H9 (cell line): Measurements from ENCODE around the gene IGSF9. TPM values are rescaled to one million over a fixed set of nuclear protein-coding genes. Genes with fewer than 3 reads are reported as not detected.

ENCODE experiments used
- DNase-seq: peaks from one replicate; pipeline ENCODE4 v3.0.0-alpha.2; 2017
- H2AFZ ChIP-seq: one replicate; pipeline ENCODE4 v1.6.1; 2013; ENCODE audit warnings: mild to moderate bottlenecking, low read length, control low read depth, moderate library complexity
- H2AK5ac ChIP-seq: 2 replicates; pipeline ENCODE4 v1.6.1; 2013; ENCODE audit warnings: low read length, control low read depth, mixed read lengths; ENCODE audit not compliant: insufficient read length
- H2BK120ac ChIP-seq: one replicate; pipeline ENCODE4 v1.6.1; 2013; ENCODE audit warnings: low read depth, mild to moderate bottlenecking, low read length, control low read depth, inconsistent platforms; ENCODE audit not compliant: poor library complexity, severe bottlenecking
- H2BK12ac ChIP-seq: 2 replicates; pipeline ENCODE4 v1.6.1; 2013; ENCODE audit warnings: low read length, control low read depth, mixed read lengths, low read depth; ENCODE audit not compliant: insufficient read length
- H2BK15ac ChIP-seq: 2 replicates; pipeline ENCODE4 v1.6.1; 2013; ENCODE audit warnings: low read depth, low read length, control low read depth
- H2BK20ac ChIP-seq: one replicate; pipeline ENCODE4 v1.6.1; 2013; ENCODE audit warnings: low read depth, mild to moderate bottlenecking, low read length, control low read depth, inconsistent platforms; ENCODE audit not compliant: poor library complexity, severe bottlenecking
- H2BK5ac ChIP-seq: 2 replicates; pipeline ENCODE4 v1.6.1; 2013; ENCODE audit warnings: low read length, control low read depth, mixed read lengths; ENCODE audit not compliant: insufficient read length
- H3K14ac ChIP-seq: 2 replicates; pipeline ENCODE4 v1.6.1; 2013; ENCODE audit warnings: low read length, control low read depth; ENCODE audit not compliant: insufficient read depth
- H3K18ac ChIP-seq: 2 replicates; pipeline ENCODE4 v1.6.1; 2013; ENCODE audit warnings: low read depth, mild to moderate bottlenecking, mixed read lengths, low read length, control low read depth; ENCODE audit not compliant: insufficient read length
- H3K23ac ChIP-seq: 2 replicates; pipeline ENCODE4 v1.6.1; 2013; ENCODE audit warnings: low read length, control low read depth, mixed read lengths, low read depth; ENCODE audit not compliant: insufficient read length
- H3K23me2 ChIP-seq: 2 replicates; pipeline ENCODE4 v1.6.1; 2013; ENCODE audit warnings: low read depth, mild to moderate bottlenecking, mixed read lengths, low read length, control low read depth; ENCODE audit not compliant: insufficient read length, poor library complexity, severe bottlenecking
- H3K27ac ChIP-seq: 2 replicates; pipeline ENCODE4 v1.5.1; 2013; ENCODE audit warnings: low read length, control low read depth, mixed read lengths, low read depth; ENCODE audit not compliant: insufficient read length
- H3K27me3 ChIP-seq: 2 replicates; pipeline ENCODE4 v1.6.1; 2013; ENCODE audit warnings: low read length, control low read depth, inconsistent platforms; ENCODE audit not compliant: insufficient read depth
- H3K4ac ChIP-seq: 2 replicates; pipeline ENCODE4 v1.6.1; 2013; ENCODE audit warnings: low read depth, mild to moderate bottlenecking, control low read depth, inconsistent platforms, low read length, moderate library complexity
- H3K4me1 ChIP-seq: 2 replicates; pipeline ENCODE4 v1.6.1; 2013; ENCODE audit warnings: low read length, control low read depth, inconsistent platforms; ENCODE audit not compliant: insufficient read depth
- H3K4me2 ChIP-seq: 2 replicates; pipeline ENCODE4 v1.6.1; 2013; ENCODE audit warnings: low read length, control low read depth, mixed read lengths; ENCODE audit not compliant: insufficient read length, insufficient read depth
- H3K56ac ChIP-seq: 2 replicates; pipeline ENCODE4 v1.6.1; 2013; ENCODE audit warnings: low read depth, mild to moderate bottlenecking, mixed read lengths, low read length, control low read depth; ENCODE audit not compliant: insufficient read length
- H3K79me1 ChIP-seq: 2 replicates; pipeline ENCODE4 v1.6.1; 2013; ENCODE audit warnings: low read depth, mild to moderate bottlenecking, moderate library complexity, low read length, control low read depth, inconsistent platforms; ENCODE audit not compliant: insufficient read depth, poor library complexity, severe bottlenecking
- H3K79me2 ChIP-seq: 2 replicates; pipeline ENCODE4 v1.6.1; 2013; ENCODE audit warnings: low read length, control low read depth, inconsistent platforms; ENCODE audit not compliant: insufficient read depth
- H3K9ac ChIP-seq: 2 replicates; pipeline ENCODE4 v1.6.1; 2013; ENCODE audit warnings: low read length, control low read depth, mixed read lengths; ENCODE audit not compliant: insufficient read length; ENCODE audit errors: extremely low read depth
- H3K9me3 ChIP-seq: one replicate; pipeline ENCODE4 v1.6.1; 2013; ENCODE audit warnings: low read depth, low read length, inconsistent platforms; ENCODE audit not compliant: control insufficient read depth
- H3T11ph ChIP-seq: one replicate; pipeline ENCODE4 v1.6.1; 2013; ENCODE audit warnings: mild to moderate bottlenecking, low read length, control low read depth, inconsistent platforms
- H4K20me1 ChIP-seq: one replicate; pipeline ENCODE4 v1.6.1; 2013; ENCODE audit not compliant: control insufficient read depth, insufficient read length, insufficient read depth
- H4K5ac ChIP-seq: 2 replicates; pipeline ENCODE4 v1.6.1; 2013; ENCODE audit warnings: low read depth, mild to moderate bottlenecking, mixed read lengths, low read length, control low read depth; ENCODE audit not compliant: insufficient read length
- H4K8ac ChIP-seq: replicated peaks from 2 replicates; pipeline ENCODE4 v1.6.1; 2013; ENCODE audit warnings: low read length, control low read depth, mixed read lengths, low read depth; ENCODE audit not compliant: insufficient read length
- H4K91ac ChIP-seq: 2 replicates; pipeline ENCODE4 v1.6.1; 2013; ENCODE audit warnings: low read depth, mild to moderate bottlenecking, moderate library complexity, mixed read lengths, low read length, control low read depth; ENCODE audit not compliant: insufficient read length
- H3K27ac Mint-ChIP-seq, 3 experiments: 2 replicates in 2 of 3; 3 replicates in 1 of 3; pipeline ENCODE4 v1.8.0; 2020 to 2021; ENCODE audit warnings: mixed read lengths in 3 of 3, mild to moderate bottlenecking in 1 of 3, moderate library complexity in 1 of 3
- H3K27me3 Mint-ChIP-seq: 2 replicates; pipeline ENCODE4 v1.8.0; 2021; ENCODE audit warnings: low read depth, mild to moderate bottlenecking, moderate library complexity, mixed read lengths
- H3K36me3 Mint-ChIP-seq, 3 experiments: 2 replicates in 2 of 3; 3 replicates in 1 of 3; pipeline ENCODE4 v1.8.0; 2020 to 2021; ENCODE audit warnings: low read depth in 3 of 3, mixed read lengths in 3 of 3; ENCODE audit not compliant: insufficient read depth in 1 of 3
- H3K4me1 Mint-ChIP-seq, 2 experiments: 2 replicates each; pipeline ENCODE4 v1.8.0; 2020; ENCODE audit warnings: mixed read lengths in 2 of 2
- H3K4me3 Mint-ChIP-seq, 2 experiments: 2 replicates in 1 of 2; 3 replicates in 1 of 2; pipeline ENCODE4 v1.8.0; 2020 to 2021; ENCODE audit warnings: mild to moderate bottlenecking in 2 of 2, mixed read lengths in 2 of 2, moderate library complexity in 1 of 2
- H3K9me3 Mint-ChIP-seq, 2 experiments: 2 replicates in 1 of 2; 3 replicates in 1 of 2; pipeline ENCODE4 v1.8.0; 2020; ENCODE audit warnings: mild to moderate bottlenecking in 2 of 2, mixed read lengths in 2 of 2, moderate library complexity in 1 of 2
- CTCF ChIP-seq: fragments of 200-600 bp; sonication (generic); conservative IDR thresholded peaks from 3 replicates; pipeline ENCODE4 v1.8.0; 2021; ENCODE audit warnings: antibody characterized with exemption, mild to moderate bottlenecking
- WGBS: extraction: QIAGEN DNeasy Blood & Tissue Kit; methylation state at CpG from one replicate; pipeline ENCODE4 v1.1.7; 2013; ENCODE audit warnings: missing lambda C conversion rate, low lambda C conversion rate, mixed read lengths; ENCODE audit not compliant: insufficient read length; ENCODE audit errors: extremely low coverage; 5-methylcytosine and 5-hydroxymethylcytosine counted together
- total RNA-seq: library from RNA; stranded (reverse); gene quantifications from 2 replicates; pipeline ENCODE4 v1.2.1, GENCODE V29; 2021

IGSF9 gene
- total RNA-seq, 1 experiment from 2014 or later, result 11.3 TPM

DNA sequence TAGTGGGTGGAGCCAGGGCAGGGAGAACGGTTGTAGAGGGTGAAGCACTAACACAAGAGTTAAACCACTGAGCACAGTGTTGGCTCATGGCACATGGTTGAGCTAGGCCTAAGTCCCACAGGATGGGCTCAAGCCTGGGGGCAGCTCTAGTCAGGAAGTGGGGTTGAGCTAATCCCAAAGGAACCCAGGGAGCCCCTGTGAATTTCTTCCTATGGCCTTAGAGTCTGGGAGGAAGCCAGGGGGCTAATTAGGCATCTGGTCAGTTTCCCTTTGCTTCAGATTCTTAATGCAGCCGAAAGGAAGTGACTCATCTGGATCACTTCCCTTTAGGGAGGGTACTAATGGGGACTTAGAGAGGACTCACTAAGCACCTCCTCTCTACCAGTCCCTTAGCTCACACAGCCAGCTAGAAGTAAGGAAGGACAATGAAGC is 55.6 kb downstream of the IGSF9 start:
- Histone ChIP-seq H4K20me1 (no peaks in the 10 kb centered on the region), H3K79me2 (no peaks in the 10 kb centered on the region), H2BK15ac (no peak overlapping the region), H2AK5ac (no peak overlapping the region), H2BK120ac (no peak overlapping the region), H3K14ac (no peak overlapping the region), H2AFZ (no peak overlapping the region), H3K23me2 (no peaks in the 10 kb centered on the region), H3K27ac (no peak overlapping the region), H4K91ac (no peak overlapping the region), H3K56ac (no peak overlapping the region), H3T11ph (no peak overlapping the region), H3K23ac (no peak overlapping the region), H3K4me2 (no peak overlapping the region), H3K18ac (no peak overlapping the region), H3K79me1 (no peaks in the 10 kb centered on the region), H2BK5ac (no peak overlapping the region), H4K5ac (no peak overlapping the region), H4K8ac (no peak overlapping the region), H3K27me3 (no peaks in the 10 kb centered on the region), H2BK20ac (no peak overlapping the region), H3K9me3 (no peaks in the 10 kb centered on the region), H3K4ac (no peak overlapping the region), H2BK12ac (no peak overlapping the region), H3K4me1 (no peaks in the 10 kb centered on the region), H3K9ac (no peak overlapping the region)
- TF ChIP-seq CTCF, result no peak
- Mint-ChIP-seq H3K9me3 (no peaks in the 10 kb centered on the region), H3K27me3 (peaks cover 2% of the 10 kb centered on the region; the same call in 1 of the 2 replicates), H3K4me1 (peaks cover 11% of the 10 kb centered on the region in 2 experiments), H3K36me3 (no peaks in the 10 kb centered on the region), H3K4me3 (no peak overlapping the region), H3K27ac (no peak overlapping the region)
- DNase-seq, result no peak
- no CpG with 5 or more reads among the region's 2 CpGs for WGBS
